Stimulated activated CD4-positive, alpha-beta T cell treated with anti-CD3 and anti-CD28 coated beads, Interleukin-15, amount 100 ng/mL, for 48 hours (primary cell): Measurements from ENCODE around the gene ATF6.

Experiments used
- DNase-seq, 2 donors: peaks; one replicate each; pipeline ENCODE4 v3.0.0-alpha.2; 2020; ENCODE audit warnings: low read depth in 2 of 2

ATF6 gene

DNA sequence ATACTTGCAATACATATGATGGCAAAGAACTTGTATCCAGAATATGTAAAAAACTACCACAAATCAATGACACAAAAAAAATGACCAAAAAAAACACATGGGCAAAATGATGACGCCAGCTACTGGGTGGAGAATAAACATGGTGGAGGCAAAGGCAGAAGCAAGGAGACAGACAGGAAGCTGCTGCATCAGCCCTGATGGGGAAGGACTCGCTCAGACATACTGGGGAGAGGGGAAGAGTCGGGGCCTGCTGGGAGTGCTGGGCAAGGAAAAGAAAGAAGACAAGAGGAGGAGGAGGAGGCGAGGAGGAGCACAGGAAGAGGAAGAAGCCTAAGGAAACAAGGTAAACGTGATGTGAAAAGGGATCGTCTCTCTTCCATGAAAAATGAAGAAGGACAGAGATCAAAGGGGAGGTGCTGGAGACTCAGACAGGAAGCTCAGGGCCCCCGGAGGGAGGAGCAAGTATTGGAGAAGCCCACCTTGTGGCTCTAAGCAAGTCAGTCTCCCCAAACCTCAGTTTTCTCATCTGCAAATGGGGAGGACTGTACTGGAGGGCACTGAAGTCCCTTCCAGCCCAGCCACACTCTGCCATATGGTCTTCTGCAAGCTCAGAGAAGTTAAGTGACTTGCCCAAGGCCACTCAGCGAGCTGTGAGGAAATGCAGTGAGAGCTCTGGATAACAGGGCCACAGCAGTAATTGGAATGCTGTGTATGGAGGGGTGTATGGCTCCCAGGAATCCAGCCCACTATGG lies 233.4 kb downstream of the ATF6 start:
- DNase-seq = no peak

GRCh38 chr1:162000053-162000420 lies 233.9 kb downstream of the ATF6 start:
- no peak for DNase-seq

GRCh38 chr1:162003061-162003829 lies 237.1 kb downstream of the ATF6 start:
- DNase-seq = no peak

GRCh38 chr1:162003830-162004215 lies 237.7 kb downstream of the ATF6 start:
- DNase-seq = no peak

DNA sequence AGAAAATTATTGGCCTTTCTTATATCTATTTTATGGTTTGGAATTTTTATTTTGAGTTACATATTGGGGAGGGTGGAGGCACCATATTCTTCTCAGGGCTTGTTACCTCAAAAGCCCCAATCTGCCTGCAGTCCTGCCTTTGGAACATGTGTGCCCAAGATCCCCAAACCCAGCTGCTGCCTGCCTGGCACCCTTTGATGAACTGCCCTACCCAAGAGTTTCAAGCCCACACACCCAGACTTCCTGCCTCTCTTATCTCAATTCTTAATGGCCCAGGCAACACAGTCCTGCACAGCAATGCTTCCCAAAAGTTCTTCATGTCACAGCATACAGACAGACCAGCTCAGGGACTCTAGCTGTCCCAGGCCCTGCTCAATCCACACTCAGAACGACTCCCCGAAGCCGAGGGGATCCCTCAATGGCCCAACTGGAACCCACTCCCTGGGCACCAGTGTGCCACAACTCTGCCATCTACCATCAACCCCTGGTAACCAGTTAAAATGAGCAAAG lies 238.4 kb downstream of the ATF6 start:
- DNase-seq = no peak

- no peak for DNase-seq
These were observed 240.0 kb downstream of the ATF6 start for GRCh38 chr1:162006081-162006480.

- DNase-seq = no peak
These were observed 241.3 kb downstream of the ATF6 start for GRCh38 chr1:162007466-162007865.

DNA sequence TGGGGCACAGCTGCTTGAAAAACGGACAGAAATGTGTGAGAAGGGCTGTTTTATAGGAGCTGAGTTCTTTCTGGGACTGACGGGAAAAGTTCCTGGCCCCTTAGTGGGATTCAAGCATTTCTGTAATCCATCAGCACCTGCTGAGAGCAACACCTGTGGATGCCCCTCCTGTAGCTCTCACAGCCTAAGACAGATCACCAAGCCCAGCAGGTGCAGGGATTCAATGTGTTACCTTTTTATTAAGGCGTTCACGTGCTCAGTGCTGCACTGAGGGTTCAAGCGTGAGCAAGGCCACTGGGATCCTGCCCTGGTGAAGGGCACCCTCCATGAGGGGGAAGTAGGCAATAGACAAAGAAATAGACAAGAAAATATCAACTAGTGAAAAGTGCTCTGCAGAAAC lies 242.7 kb downstream of the ATF6 start:
- no peak for DNase-seq

DNA sequence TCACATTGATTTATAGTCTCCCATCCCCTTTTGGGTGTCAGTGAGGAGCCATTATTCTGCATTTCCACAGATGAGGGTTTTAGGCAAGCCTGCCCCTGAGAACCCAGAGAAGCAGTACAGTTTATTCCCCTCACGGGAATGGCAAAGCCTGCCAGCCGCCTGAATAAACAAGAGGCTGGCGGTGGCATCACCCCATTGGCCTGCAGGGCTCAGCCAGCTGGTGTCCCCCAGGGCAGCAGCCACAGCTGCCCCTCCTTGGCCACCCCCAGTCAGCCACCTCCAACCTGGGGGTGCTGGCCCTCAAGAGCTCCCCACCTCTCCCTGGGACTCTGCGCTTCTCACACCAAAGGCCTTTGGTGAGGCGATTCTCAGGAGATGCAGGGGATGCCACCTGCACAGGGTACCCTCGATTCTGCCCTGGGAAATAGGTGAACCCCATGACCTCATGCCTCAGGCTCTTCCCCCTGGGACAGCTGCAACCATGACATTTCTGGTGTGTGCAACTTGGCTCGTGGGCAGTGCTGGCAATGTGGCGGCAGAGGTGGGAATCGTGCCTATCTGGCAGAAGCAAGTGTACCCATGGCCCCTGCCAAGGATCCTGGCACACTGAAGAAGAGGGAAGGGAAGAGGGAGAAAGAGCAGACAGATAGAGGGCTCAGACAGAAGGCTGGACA lies 243.5 kb downstream of the ATF6 start:
- DNase-seq = no peak

DNA sequence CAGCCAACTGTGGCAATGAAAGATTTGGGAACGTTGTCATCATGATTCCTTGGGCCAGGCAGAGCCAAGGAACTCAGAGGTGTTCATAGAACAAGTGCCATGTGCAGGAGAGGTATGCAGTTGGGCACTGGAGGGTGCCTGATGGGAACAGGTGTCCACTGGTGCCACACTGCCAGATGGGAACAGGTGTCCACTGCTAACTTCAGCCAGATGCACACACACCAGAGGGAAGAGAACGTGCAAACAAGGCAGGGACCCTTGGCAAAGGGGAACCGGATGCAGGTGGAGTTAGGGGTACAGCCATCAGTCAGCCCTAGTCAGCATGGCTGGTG lies 244.0 kb downstream of the ATF6 start:
- no peak for DNase-seq

- no peak for DNase-seq
These were observed 245.4 kb downstream of the ATF6 start for GRCh38 chr1:162011337-162012012.

GRCh38 chr1:162013289-162013688 lies 247.2 kb downstream of the ATF6 start:
- DNase-seq = no peak
